ENCODE results near the gene COL19A1.
A peak's percentile ranks its signal among the peaks of the same experiment; 100 is the strongest.

The COL19A1 gene

DNA sequence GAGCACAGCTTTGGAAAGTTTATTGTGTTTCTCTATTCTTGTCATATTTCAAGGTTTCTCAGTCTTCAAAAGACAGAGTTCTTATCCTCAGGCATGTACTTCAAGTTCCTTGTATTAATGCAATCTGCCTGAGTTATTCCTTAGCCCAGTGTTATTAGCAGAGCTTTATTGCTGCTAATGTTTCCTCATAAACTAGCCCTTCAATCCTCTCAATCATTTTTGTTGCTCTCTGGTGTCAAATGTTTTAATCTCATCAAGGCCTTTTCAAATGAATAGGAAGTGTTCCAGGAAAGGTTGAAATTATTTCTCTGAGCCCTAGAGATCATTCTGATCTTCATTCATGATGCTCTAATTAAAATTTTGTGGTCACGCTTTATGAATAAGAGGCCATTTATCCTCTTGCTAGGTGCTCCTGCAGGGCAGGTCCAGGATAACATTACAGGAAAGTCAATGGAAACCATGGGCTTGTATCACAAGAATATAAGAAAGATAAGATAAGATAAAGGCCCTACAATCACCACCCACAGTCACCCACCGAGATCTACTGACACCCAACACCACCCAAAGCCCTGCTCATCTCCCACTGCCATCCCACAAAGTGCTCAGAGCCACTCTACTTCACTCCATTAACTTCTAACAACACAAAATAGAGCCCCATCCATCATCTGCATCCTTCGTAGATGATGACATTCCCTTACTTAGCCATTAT lies 310.6 kb downstream of the COL19A1 start:
- DNase-seq = no peak

DNA sequence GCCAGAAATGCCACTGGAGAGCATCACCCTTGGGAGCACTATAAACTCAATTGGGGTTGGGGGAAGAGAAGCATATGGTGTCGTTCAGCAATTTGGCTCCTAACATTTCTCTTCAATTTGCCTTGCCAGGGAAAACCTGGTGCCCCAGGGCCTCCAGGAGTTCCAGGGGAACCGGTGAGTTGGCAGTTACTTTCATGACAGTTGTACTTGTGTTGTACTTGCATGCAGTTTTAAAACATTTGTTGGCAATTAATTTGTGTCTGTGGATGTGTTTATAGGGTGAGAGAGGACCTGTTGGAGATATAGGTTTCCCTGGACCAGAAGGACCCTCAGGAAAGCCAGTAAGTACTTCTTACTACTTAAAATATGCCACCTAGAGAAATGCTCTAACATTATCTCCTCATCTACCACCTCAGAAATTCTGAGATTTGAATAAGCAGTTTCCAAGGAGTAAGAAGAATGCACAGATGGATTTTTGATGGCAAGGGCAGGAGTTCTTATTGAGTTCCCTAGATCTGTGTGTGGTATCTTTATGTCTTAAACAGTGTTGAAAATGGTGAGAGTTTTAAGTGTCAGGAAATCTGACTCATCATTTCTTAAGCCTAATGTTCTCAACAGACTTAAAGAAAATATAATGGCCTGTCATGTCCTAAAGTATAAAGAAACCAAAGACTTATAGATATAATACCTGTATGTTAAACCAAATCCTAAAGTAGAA lies 314.0 kb downstream of the COL19A1 start:
- DNase-seq = no peak

DNA sequence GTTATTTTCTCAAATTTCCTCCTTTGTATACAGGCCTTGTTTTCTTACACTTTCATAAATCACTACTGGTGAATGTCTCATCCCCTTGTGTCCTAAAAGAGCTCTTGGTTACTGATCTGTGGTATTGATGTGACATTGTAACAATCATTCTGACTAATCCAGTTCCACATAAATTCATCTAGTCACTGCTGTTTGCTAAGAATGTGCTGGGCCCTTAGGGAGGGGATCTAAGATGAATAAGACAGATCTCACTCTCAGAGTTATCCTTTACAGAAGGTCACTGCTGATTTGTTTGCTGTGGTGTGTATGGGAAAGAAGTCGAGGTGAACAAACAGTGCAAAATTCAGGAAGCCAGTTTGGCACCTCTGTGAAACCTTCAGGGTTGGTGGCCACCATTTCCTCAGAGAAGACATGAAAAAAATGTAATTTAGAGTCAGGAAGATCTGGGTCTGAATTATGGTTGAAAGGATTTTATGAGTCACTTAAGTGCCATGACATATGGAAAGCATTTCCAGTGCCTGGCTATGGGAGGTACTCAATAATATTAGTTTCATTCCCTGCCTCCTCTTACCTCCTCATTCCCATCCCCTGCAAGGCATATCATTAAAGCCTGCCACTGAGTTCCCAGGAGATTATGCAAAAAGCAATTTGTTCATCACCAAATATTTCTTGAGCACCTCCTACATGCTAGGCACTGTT lies 314.7 kb downstream of the COL19A1 start:
- no peak for DNase-seq

DNA sequence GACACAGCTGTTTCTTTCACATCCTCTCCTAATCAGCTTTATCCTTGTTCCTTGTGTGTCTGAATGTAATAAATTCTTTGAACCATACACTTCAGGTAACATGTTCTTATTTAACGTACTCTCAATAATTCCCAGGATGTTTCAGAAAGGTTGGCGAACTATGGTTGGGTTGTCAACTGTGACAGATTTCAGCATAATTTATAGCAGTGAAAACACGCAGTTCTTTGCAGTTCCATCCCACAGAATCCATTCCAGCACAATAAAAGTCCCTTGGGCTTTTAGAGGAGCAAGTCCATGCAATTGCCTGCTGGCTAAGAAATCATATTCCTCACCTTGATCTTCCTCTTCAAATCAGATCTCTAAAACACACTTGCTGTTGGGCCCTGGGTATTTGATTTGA lies 317.2 kb downstream of the COL19A1 start:
- DNase-seq = no peak

DNA sequence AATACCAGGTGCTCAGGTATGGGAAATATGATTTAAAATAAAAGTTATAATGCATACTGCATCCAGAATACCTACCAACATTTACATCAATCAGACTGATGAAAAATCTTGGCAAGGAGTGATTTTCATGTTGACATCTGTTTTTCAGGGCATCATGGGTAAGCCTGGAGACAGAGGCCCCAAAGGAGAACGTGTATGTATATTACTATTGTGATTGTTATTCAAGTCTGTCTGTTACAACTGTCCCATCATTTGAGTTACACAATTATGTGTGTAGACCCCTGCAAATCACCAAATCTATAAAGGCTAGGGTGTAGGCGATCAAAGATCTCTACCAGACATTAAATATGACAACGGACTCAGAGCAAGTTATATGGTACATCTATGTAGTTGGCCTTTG lies 318.4 kb downstream of the COL19A1 start:
- DNase-seq = no peak

DNA sequence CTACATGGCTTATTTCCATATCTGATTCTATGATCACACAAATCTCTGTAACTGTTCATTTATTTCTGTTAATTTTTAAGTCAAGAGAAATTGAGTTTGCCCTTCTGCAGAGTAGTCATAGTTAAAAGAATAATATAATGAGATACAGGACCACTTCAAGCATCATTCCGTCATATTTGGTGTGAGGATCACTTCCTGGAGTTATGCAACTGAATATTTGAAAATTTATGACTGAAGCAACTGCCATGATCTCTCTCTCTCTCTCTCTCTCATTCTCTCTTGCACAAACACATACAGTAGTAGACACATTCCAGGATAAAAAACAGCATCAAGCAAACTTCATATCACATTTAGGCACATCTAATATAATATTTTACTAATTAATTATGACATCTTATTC lies 320.1 kb downstream of the COL19A1 start:
- DNase-seq = no peak

DNA sequence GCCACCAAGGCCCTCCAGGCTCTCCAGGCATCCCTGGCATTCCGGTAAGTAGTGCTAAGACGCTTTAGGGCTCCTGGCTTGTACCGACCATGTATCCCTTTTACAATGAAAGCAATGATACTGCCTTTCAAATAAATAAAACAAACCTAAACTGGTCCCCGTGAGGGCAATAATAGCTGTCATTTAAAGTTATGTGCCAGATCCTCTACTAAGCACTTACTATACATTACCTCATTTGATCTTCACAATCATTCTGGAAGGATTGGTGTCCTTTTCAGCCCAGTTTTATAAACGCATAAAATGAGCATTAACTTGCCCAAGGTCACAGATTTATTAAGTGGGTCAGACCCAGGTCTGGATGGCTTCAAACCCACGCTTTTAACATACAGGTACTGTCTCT lies 321.8 kb downstream of the COL19A1 start:
- no peak for DNase-seq

DNA sequence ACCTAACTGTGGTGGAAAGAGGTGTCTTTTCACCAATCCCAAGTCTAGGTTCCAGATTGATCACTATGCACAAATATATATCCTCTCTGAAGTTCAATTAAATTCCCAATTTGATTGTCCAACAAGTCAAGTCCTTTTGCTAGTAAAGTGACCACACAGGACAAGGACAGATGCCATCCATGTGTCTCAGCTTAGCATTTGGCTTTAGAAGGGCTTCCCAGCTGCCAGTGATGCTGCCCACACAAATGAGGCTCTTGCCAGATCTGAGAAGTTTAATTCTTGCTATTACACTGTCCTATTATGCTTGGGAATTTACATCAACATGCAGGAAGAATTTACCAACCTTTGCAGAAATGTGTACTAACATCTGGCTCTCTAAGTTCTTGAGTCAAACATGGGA lies 328.1 kb downstream of the COL19A1 start:
- no peak for DNase-seq

DNA sequence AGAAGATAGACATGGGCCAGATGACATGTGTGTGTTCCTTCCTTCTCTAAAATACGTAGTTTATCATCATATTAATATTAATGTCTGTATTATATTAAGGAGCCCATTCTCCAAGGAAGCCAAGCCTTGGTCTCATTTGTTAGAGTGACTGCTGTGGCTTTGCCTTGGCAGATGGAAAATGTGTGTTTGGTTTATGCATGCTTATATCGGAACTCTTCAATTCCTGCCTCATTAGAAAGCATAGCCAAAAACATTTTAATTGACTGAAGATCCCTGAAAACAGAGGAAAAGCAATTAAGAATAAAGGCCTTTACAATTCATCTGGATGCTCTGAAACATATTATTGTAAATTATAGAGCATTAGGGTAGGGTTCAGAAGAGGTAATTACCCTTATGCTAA lies 330.2 kb downstream of the COL19A1 start:
- no peak for DNase-seq

DNA sequence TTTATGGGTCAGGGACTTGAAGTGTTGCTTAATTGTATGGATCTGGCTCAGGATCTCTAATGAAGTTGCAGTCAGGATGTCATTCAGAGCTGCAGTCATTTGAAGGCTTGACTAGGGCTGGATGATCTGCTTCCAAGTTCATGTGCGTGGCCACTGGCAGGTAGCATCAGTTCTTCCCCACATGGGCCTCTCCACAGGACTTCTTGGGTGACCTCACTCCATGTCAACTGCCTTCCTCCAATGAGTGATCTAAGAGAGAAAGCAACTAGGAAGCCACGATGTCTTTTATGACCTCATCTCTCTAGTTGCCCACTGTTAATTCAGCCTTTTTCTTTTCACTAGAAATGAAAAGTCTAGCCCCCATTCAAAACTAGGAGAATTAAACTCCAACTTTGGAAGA lies 332.4 kb downstream of the COL19A1 start:
- DNase-seq = no peak

DNA sequence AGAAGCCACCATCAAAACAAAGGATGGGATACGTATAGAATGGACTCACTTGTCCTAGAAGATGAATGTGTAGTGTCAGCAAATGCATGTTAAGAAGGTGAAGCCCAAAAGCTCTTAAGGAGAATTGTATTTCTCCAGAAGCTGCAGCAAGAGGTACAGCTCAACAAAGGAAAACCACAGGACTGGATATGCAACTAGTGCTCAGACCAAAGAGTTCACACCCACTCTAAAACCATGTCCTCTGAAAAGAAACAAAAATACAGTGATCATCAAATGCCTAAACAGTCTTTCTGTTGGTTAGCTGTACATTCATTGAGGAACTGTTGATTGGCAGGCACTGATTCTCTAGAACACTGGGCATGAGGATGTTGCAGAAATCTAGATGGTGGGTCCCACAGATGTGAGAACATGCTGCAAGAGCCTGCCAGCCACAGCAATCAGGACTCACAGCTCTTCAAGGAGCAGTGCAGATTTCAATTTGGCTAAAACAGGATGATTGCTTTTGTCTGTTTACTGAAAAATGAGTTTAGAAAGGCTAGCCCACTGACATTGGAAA lies 342.0 kb downstream of the COL19A1 start:
- no peak for DNase-seq

DNA sequence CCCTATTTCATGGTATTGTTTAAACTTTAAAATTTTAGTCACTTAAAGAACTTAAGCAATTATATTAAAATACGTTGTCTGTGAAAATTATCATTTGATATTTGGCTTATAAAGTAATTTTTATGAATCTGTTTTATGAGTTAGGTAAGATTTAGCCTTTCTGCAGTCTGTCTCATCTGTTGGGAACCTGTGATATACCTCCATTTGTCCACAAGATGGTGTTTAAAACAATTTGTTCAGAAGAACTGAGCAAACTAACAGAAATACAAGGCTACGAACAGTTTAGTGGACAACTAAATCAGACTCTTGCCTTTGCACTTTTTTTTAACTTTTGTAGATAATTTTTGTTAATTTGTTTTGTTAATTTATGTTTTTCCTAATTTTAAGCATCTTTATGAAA lies 344.1 kb downstream of the COL19A1 start:
- DNase-seq = peak in 1 of 2 experiments; percentile 12

DNA sequence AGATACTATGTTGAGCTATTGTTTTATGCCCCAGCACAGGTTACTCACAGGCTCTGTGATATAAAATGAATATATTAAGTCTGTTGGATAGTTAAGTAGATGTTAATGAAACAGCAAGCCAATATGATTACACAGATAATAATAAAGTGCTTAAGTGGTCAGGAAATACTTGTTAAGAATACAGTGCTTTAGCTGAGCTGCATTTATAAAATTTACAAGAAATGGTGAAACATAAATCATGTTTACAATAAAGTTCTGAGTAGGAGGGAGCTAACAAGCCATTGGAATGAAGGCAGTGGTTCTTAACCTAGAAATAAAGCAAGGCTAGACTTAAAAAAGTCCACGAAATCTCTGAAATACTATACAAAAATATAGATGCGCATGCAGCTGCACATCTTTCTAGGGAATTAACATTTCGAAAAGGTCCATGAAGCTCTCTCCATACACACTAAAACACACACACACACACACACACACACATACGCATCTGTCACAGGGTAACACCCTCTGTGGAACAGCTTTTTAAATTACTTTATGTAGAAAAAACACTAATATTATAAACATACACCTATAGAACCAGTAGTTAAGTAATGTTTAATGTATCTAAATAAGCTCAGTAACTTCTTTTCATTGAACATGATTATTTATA lies 349.2 kb downstream of the COL19A1 start:
- DNase-seq = no peak

DNA sequence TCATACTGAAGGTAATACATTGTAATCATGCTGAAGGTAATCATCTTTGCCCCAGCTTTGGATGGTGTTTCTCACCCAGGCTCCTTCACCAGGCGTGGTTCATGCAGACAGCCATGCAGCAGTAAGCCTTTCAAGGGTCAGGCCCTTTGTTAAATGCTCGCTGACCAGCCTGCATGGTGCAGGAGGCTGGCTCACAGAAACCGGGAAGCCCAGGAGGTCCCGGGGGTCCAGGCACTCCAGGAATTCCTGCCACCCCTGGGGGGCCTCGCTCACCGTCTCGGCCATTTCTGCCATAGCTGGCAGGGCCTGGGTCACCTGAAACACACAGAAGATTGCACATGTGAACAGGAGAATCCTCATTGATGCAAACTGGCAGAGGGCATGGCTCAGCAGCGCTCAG lies 350.4 kb downstream of the COL19A1 start:
- DNase-seq = no peak

DNA sequence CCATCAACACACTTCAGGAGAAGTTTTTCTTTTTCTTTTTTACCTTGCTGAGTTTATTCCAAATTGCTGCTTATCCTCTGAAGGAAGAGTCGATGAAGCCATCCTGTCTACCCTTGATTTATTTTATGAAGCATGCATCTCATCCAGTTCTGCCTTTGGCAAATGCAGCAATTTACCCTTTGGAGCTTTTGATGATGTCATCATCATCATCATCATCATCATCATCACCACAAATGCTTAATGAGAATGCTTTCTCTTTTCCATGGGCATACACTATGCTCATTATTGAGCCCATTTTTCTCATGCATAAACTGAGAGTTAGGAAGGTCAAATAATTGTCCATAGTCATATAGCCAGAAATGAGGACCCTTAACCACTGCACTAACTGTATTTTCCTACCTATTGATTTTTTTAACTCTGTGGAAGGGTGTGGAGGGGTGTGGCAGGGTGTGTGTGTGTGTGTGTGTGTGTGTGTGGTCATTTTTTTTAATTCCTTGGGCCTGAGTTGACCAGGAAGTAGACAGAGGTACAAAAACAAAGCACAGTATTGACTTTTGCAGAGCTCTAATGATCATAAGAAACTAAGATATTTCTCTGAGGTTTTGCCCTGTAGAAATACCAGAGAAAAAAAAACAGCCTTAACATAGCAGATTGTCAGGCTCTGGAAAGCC lies 353.7 kb downstream of the COL19A1 start:
- DNase-seq = no peak

DNA sequence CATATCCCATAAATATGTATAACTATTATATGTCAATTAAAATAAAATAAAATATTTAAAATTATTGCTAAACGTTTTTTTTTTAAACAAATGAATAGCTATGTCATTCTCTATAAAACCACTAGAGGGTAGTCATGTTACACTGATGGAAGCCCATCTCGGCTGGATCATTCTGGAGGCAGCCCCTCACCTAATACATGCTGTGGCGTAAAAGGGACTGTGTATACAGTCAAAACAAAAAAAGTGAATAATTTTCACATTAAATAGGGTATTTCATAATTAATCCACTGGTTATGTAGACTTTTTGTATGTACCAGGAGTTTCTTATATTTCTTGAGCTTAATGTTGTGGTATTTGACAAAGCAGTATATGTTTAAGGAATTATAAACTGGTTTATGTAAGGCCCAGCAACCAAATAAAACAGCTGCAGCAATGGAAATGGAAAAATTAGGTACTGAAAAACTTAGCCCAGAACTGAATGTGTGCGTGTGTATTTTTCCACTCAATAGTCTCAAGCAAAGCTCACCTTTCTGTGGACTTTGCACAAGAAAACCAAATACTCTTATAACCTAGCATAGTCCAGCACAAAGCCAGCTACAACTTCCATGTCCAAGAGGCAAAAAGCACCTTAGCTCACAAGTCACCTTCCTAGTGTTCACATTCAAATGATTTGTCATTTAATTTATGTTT lies 354.8 kb downstream of the COL19A1 start:
- peak in 1 of 2 experiments; percentile 30 for DNase-seq

DNA sequence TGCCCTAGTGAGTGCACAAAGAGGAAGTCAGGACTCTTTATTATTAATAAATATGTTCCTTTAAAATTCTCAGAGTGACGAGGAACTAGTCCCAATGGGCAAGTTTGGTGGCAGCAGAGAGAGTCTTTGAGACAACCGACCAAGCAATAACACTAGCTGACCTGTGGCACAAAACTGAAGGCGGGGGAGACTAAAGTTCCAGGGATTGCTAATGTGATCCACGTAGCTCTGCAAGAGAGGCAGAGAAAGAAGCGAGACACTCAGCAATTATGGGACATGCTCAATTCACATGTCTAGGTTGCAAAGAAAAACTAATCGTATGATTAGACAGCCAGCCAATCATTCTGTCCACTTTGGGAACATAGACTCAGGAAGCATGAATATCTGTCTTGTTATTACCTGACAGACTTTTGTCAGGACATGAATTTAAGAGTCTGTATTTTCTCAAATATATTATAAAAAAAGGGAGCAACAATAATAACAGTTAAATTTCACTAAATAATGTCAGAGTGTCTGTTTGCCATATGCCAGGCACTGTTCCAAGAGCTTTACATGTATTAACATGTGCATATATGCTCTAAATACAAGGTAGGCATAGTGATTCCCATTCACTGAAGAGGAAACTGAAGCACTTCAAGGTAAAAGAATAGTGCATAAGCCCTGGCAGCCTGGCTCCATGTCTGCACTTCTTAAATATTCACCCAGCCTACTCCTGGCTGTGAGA lies 355.5 kb downstream of the COL19A1 start:
- DNase-seq = no peak

DNA sequence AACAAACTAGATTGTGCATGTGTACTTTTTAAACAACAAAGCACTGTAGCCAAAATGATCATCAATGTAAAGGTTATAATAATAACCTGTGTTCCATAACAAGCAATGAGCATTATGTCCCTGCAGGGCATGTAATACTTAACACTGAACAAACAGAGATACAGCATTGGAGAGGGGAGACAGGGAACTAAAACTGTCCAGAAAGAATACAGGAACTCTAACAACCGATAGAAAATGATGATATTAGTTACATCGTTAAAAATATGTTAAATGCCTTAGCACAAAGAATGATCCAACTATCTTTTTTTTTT lies 356.0 kb downstream of the COL19A1 start:
- no peak for DNase-seq

DNA sequence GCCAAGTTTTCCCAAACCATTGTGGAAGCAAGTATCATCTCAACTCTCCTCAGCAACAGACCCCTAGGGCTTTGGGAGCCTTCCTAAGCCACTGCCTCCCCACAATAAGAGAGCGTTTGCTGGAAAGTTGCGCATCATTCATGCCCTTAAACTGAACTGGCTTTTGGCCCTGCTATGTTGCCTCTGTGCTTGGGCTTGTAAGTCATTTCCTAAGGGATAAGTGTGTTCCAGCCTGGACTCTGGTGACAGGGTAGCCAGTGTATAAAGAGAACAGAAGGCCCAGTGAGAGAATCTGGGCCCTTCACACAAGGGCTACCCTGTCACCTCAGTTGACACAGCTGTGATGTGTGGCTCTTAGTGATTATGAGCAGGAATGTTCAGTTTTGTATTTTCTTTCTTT lies 358.7 kb downstream of the COL19A1 start:
- no peak for DNase-seq

DNA sequence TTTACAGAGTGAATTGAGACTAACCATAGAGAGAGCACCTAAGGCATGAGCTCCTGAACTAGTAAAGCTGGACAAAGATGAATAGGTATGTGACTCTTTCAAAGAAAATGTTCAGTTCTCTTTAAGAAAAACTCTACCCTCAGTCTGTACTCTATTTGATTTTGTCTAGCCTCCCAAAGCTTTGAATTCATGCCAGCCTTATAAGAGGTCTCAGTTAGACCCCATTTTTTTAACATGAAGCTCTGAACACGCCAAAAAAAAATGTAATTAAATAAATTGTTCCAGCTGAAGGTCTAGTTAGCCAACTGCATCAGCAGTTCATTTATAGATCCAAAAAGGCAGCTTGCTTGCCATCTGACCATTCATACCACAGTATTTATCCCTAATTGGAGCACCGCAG lies 365.0 kb downstream of the COL19A1 start:
- no peak for DNase-seq

DNA sequence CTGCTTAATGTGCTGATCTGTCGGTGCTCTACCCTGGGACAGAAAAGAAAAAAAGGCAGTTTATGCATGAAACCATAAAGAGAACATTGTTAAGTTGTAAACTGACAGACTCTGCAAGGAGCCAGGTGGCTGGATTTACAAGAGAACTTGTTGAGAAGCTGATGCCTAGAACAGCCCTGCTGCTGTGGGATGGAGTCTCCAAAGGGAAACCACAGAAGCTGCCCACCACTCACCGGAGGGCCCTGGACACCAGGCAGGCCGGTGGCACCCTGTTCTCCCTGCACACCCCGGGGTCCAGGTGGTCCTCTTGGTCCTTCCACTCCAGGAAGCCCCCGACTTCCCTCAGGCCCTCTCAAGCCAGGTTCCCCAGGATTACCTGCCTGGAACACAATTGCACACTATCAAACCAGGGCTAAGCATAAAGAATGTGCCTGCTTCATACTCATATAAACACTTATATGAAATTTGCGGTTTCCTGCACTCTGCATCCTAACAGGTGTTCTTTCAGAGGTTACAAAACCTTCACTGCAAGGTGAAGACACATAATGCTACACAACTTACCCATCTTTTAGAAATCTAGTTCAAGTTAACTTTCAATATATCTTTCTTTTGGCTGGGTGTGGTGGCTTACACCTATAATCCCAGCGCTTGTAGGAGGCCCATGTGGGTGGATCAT lies 368.3 kb downstream of the COL19A1 start:
- no peak for DNase-seq

Data from SW 1271 (cell line).